Measurements from ENCODE around the gene CCL5.
"Not testable (repeated sequence)": the region's sequence is repeated elsewhere in the genome, so short reads cannot be mapped to it uniquely, and the experiment has no call there.

Gene CCL5

GRCh38 chr17:35900280-35900679, 20.1 kb upstream of the CCL5 start:
- Histone ChIP-seq H3K36me3 (ENCODE audit: control insufficient read depth, insufficient read depth, low read length) (no peaks in the 10 kb centered on the region), H3K27ac (ENCODE audit: insufficient read depth, low read length, poor library complexity, severe bottlenecking) (no peak overlapping the region), H3K9me3 (ENCODE audit: control insufficient read depth, low read length) (no peaks in the 10 kb centered on the region), H3K27me3 (replicated peaks; ENCODE audit: control insufficient read depth, insufficient read depth, low read length, poor library complexity, severe bottlenecking) (no peaks in the 10 kb centered on the region), H3K4me1 (ENCODE audit: control insufficient read depth, insufficient read depth, low read length, poor library complexity, severe bottlenecking) (peaks cover 3% of the 10 kb centered on the region), H3K4me3 (ENCODE audit: insufficient read depth, low read depth, low read length, poor library complexity, severe bottlenecking) (no peak overlapping the region)
- DNase-seq, result no peak

DNA sequence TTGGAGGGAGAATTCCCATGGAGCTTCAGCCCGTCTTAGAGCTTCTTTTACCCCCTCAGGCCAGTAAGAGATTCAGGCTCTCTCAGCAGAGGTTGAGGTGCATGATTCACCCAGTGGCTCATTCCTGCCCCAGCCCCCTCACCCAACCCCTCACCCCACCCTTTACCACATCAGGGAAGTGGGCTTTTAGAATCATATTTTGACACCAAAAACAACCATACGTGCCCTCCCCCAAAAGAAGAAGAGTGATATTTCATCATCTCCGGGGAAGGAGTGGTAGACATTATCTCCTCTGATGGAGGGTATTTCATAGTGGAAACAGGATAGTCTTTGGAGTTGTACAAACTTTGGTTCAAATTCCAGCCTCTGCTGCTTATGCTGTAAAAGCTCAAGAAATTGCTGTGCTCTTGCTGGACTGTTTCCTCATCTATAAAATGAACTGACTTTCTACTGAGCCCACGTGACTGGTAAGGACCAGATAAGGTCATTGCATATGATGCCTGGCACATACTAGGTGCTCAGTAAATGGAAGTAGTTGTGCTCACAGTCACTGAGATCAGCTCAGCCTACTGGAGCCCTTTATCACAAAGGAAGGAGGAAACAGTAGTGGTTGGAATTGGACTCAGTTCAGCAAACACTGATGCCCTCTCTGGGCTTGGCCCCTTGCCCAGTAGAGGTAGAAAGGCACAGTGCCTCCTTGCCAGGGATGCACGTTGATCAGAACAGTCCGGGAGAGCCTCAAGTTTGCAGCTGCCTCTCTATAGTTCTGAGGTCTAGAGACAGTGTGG, 18.3 kb upstream of the CCL5 start:
- Histone ChIP-seq H3K9me3 (ENCODE audit: control insufficient read depth, low read length) (no peaks in the 10 kb centered on the region), H3K27me3 (replicated peaks; ENCODE audit: control insufficient read depth, insufficient read depth, low read length, poor library complexity, severe bottlenecking) (no peaks in the 10 kb centered on the region), H3K4me3 (ENCODE audit: insufficient read depth, low read depth, low read length, poor library complexity, severe bottlenecking) (no peak overlapping the region), H3K27ac (ENCODE audit: insufficient read depth, low read length, poor library complexity, severe bottlenecking) (peak overlapping the region; percentile 16), H3K4me1 (ENCODE audit: control insufficient read depth, insufficient read depth, low read length, poor library complexity, severe bottlenecking) (peaks cover 3% of the 10 kb centered on the region), H3K36me3 (ENCODE audit: control insufficient read depth, insufficient read depth, low read length) (no peaks in the 10 kb centered on the region)
- no peak for DNase-seq

DNA sequence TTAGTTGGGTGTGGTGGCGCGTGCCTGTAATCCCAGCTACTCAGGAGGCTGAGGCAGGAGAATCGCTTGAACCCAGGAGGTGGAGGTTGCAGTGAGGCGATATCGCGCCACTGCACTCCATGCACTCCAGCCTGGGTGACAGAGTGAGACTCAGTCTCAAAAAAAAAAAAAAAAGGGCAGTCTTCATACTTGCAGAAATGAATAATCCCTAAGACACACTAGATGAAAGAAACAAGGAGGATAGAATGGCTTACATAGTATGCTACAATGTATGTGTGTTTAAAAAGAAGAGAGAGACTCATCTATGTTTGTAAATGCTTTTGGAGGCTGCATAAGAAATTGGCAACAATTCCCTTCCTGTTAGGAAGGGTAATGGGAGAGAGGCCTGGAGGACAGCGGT, 17.6 kb upstream of the CCL5 start:
- H3K9me3 ChIP-seq (ENCODE audit: control insufficient read depth, low read length); H3K27me3 ChIP-seq (replicated peaks; ENCODE audit: control insufficient read depth, insufficient read depth, low read length, poor library complexity, severe bottlenecking); DNase-seq; H3K4me3 ChIP-seq (ENCODE audit: insufficient read depth, low read depth, low read length, poor library complexity, severe bottlenecking); H3K36me3 ChIP-seq (ENCODE audit: control insufficient read depth, insufficient read depth, low read length); H3K4me1 ChIP-seq (ENCODE audit: control insufficient read depth, insufficient read depth, low read length, poor library complexity, severe bottlenecking): not testable (repeated sequence)
- H3K27ac ChIP-seq (ENCODE audit: insufficient read depth, low read length, poor library complexity, severe bottlenecking), result peak overlapping the region; percentile 16

DNA sequence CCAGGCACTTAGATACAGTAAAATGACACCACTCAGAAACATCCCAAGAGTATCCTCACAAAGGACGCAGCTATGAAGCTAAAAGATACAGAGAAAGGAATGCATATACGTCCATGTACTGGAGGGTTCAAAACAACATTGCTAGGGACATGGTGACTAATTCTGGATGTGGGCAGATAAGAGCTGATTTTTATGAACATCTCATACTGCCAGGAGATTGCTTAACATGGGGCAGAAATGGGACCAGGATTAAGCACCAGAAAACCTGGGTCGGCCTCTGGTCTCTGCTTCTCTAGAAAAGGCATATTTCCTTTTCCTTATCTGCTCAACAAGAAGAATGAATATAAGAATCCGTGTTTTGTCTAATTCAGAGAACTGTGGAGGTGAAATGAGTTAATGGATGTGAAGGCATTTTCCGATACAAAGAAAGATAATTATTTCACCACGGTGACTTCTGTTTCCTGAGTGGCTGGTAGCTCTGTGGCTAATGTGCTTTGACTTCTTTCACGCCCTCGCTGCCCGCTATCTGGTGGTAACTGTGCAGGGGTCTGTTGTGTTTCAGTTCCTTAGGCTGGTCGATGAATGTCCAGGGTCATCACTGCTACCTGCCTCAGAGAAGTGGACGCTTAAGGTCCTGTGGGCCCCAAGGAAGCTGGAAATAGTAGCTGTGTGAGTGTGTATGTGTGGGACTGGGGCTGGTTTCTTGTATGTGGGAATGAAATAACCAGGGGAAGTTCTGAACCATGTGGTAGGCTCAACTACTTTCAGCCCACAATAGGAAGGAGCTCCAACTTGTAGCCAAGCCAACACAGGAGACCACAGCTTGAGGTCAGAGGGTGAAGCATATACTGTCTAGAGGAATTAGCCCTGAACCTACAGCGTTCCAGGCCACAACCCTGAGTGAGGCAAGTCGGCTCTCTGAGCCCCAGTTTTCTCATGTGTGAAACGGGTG, 15.8 kb upstream of the CCL5 start:
- no peak overlapping the region for H3K4me3 ChIP-seq (ENCODE audit: insufficient read depth, low read depth, low read length, poor library complexity, severe bottlenecking)
- no peaks in the 10 kb centered on the region for H3K27me3 ChIP-seq (replicated peaks; ENCODE audit: control insufficient read depth, insufficient read depth, low read length, poor library complexity, severe bottlenecking)
- no peak overlapping the region for H3K27ac ChIP-seq (ENCODE audit: insufficient read depth, low read length, poor library complexity, severe bottlenecking)
- peak in 1 of 3 donors; percentile 31 for DNase-seq
- H3K36me3 ChIP-seq (ENCODE audit: control insufficient read depth, insufficient read depth, low read length), result no peaks in the 10 kb centered on the region
- peaks cover 3% of the 10 kb centered on the region for H3K4me1 ChIP-seq (ENCODE audit: control insufficient read depth, insufficient read depth, low read length, poor library complexity, severe bottlenecking)
- H3K9me3 ChIP-seq (ENCODE audit: control insufficient read depth, low read length), result no peaks in the 10 kb centered on the region

- H3K4me3 ChIP-seq (ENCODE audit: insufficient read depth, low read depth, low read length, poor library complexity, severe bottlenecking), result no peak overlapping the region
- no peak overlapping the region for H3K27ac ChIP-seq (ENCODE audit: insufficient read depth, low read length, poor library complexity, severe bottlenecking)
- DNase-seq, result no peak
- H3K4me1 ChIP-seq (ENCODE audit: control insufficient read depth, insufficient read depth, low read length, poor library complexity, severe bottlenecking), result peaks cover 3% of the 10 kb centered on the region
- no peaks in the 10 kb centered on the region for H3K27me3 ChIP-seq (replicated peaks; ENCODE audit: control insufficient read depth, insufficient read depth, low read length, poor library complexity, severe bottlenecking)
- H3K36me3 ChIP-seq (ENCODE audit: control insufficient read depth, insufficient read depth, low read length), result no peaks in the 10 kb centered on the region
- H3K9me3 ChIP-seq (ENCODE audit: control insufficient read depth, low read length), result no peaks in the 10 kb centered on the region
These were observed 14.0 kb upstream of the CCL5 start for GRCh38 chr17:35894206-35894605.

- Histone ChIP-seq H3K9me3 (ENCODE audit: control insufficient read depth, low read length) (no peaks in the 10 kb centered on the region), H3K27me3 (replicated peaks; ENCODE audit: control insufficient read depth, insufficient read depth, low read length, poor library complexity, severe bottlenecking) (no peaks in the 10 kb centered on the region), H3K4me1 (ENCODE audit: control insufficient read depth, insufficient read depth, low read length, poor library complexity, severe bottlenecking) (peaks cover under 1% of the 10 kb centered on the region), H3K27ac (ENCODE audit: insufficient read depth, low read length, poor library complexity, severe bottlenecking) (no peak overlapping the region), H3K36me3 (ENCODE audit: control insufficient read depth, insufficient read depth, low read length) (no peaks in the 10 kb centered on the region), H3K4me3 (ENCODE audit: insufficient read depth, low read depth, low read length, poor library complexity, severe bottlenecking) (no peak overlapping the region)
- no peak for DNase-seq
These were observed 13.6 kb upstream of the CCL5 start for GRCh38 chr17:35893751-35894150.

GRCh38 chr17:35892091-35893035, 12.2 kb upstream of the CCL5 start:
- DNase-seq, result peak in 1 of 3 donors; percentile 47
- no peaks in the 10 kb centered on the region for H3K27me3 ChIP-seq (replicated peaks; ENCODE audit: control insufficient read depth, insufficient read depth, low read length, poor library complexity, severe bottlenecking)
- H3K27ac ChIP-seq (ENCODE audit: insufficient read depth, low read length, poor library complexity, severe bottlenecking), result no peak overlapping the region
- no peaks in the 10 kb centered on the region for H3K9me3 ChIP-seq (ENCODE audit: control insufficient read depth, low read length)
- no peaks in the 10 kb centered on the region for H3K36me3 ChIP-seq (ENCODE audit: control insufficient read depth, insufficient read depth, low read length)
- no peak overlapping the region for H3K4me3 ChIP-seq (ENCODE audit: insufficient read depth, low read depth, low read length, poor library complexity, severe bottlenecking)
- H3K4me1 ChIP-seq (ENCODE audit: control insufficient read depth, insufficient read depth, low read length, poor library complexity, severe bottlenecking), result no peaks in the 10 kb centered on the region

DNA sequence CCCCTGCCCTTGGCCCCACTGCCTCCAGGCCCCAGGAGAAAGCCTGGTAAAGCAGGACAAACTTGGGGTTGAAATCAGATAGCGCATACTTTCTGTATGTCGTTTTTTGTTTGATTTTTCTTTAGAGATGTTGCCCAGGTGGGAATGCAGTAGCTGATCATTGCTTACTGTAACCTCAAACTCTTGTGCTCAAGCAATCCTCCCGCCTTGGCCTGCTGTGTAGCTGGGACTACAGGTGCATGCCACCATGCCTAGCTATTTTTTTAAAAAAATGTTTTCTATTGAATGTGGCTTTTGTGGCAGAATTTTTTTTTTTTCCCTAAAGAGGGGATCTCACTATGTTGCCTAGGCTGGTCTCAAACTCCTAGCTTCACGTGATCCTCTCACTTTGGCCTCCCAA, 11.1 kb upstream of the CCL5 start:
- no peak overlapping the region for H3K27ac ChIP-seq (ENCODE audit: insufficient read depth, low read length, poor library complexity, severe bottlenecking)
- H3K4me1 ChIP-seq (ENCODE audit: control insufficient read depth, insufficient read depth, low read length, poor library complexity, severe bottlenecking), result no peaks in the 10 kb centered on the region

DNA sequence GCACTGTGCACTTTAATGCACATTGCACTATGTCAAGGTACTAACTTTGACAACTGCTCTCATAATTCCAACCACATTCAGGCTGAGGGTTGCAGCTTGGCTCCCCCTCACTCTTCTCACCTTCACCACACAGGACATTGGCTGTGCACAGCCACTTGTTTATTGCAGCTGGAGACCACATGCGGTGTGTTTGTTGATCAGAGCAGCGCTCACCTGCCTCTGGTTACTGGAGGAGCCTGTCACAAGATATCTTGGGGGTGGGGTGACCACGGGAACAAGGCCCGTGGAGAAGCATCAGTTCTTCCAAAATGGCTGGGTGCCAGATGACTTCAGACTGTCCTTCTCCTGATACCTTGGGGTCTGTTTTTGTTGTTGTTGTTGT, 10.6 kb upstream of the CCL5 start:
- Histone ChIP-seq H3K9me3 (ENCODE audit: control insufficient read depth, low read length) (no peaks in the 10 kb centered on the region), H3K4me3 (ENCODE audit: insufficient read depth, low read depth, low read length, poor library complexity, severe bottlenecking) (no peak overlapping the region), H3K27ac (ENCODE audit: insufficient read depth, low read length, poor library complexity, severe bottlenecking) (no peak overlapping the region), H3K27me3 (replicated peaks; ENCODE audit: control insufficient read depth, insufficient read depth, low read length, poor library complexity, severe bottlenecking) (no peaks in the 10 kb centered on the region), H3K36me3 (ENCODE audit: control insufficient read depth, insufficient read depth, low read length) (no peaks in the 10 kb centered on the region), H3K4me1 (ENCODE audit: control insufficient read depth, insufficient read depth, low read length, poor library complexity, severe bottlenecking) (no peaks in the 10 kb centered on the region)
- DNase-seq, result peak; percentile 37 to 54 (median 53)

More for the DNA sequence above, 11.1 kb upstream of the CCL5 start:
- H3K4me3 ChIP-seq (ENCODE audit: insufficient read depth, low read depth, low read length, poor library complexity, severe bottlenecking), result no peak overlapping the region
- DNase-seq, result no peak
- no peaks in the 10 kb centered on the region for H3K27me3 ChIP-seq (replicated peaks; ENCODE audit: control insufficient read depth, insufficient read depth, low read length, poor library complexity, severe bottlenecking)
- H3K9me3 ChIP-seq (ENCODE audit: control insufficient read depth, low read length), result no peaks in the 10 kb centered on the region
- H3K36me3 ChIP-seq (ENCODE audit: control insufficient read depth, insufficient read depth, low read length), result no peaks in the 10 kb centered on the region
